RKO (cell line): ENCODE data around the gene ANO2.

Experiments used
- DNase-seq: peaks from one replicate; pipeline ENCODE4 v3.0.0-alpha.2; 2016; ENCODE audit warnings: low spot score

The ANO2 gene

GRCh38 chr12:5581019-5581418, 364.0 kb downstream of the ANO2 start:
- no peak for DNase-seq

GRCh38 chr12:5578775-5579174, 366.3 kb downstream of the ANO2 start:
- no peak for DNase-seq

GRCh38 chr12:5577741-5578140, 367.3 kb downstream of the ANO2 start:
- no peak for DNase-seq

GRCh38 chr12:5577211-5577612, 367.8 kb downstream of the ANO2 start:
- DNase-seq, result no peak

GRCh38 chr12:5575987-5576386, 369.1 kb downstream of the ANO2 start:
- no peak for DNase-seq

- DNase-seq, result no peak
Measured at GRCh38 chr12:5575232-5575631, 369.8 kb downstream of the ANO2 start.

- no peak for DNase-seq
Measured at GRCh38 chr12:5573390-5573789, 371.7 kb downstream of the ANO2 start.

- no peak for DNase-seq
Measured at GRCh38 chr12:5571115-5571514, 373.9 kb downstream of the ANO2 start.

GRCh38 chr12:5570416-5570815, 374.6 kb downstream of the ANO2 start:
- DNase-seq, result no peak

- DNase-seq, result no peak
Measured at GRCh38 chr12:5568325-5568981, 376.6 kb downstream of the ANO2 start.

GRCh38 chr12:5567016-5567725, 377.9 kb downstream of the ANO2 start:
- DNase-seq, result no peak

GRCh38 chr12:5565933-5566599, 379.0 kb downstream of the ANO2 start:
- no peak for DNase-seq

GRCh38 chr12:5562581-5562980, 382.5 kb downstream of the ANO2 start:
- no peak for DNase-seq

- DNase-seq, result no peak
Measured at GRCh38 chr12:5561846-5562245, 383.2 kb downstream of the ANO2 start.

- DNase-seq, result no peak
Measured at GRCh38 chr12:5561057-5561456, 384.0 kb downstream of the ANO2 start.

GRCh38 chr12:5560265-5560664, 384.8 kb downstream of the ANO2 start:
- no peak for DNase-seq

- no peak for DNase-seq
Measured at GRCh38 chr12:5557906-5558305, 387.2 kb downstream of the ANO2 start.

GRCh38 chr12:5556946-5557673, 387.9 kb downstream of the ANO2 start:
- DNase-seq, result no peak

- no peak for DNase-seq
Measured at GRCh38 chr12:5556033-5556614, 388.9 kb downstream of the ANO2 start.

GRCh38 chr12:5554711-5555110, 390.3 kb downstream of the ANO2 start:
- DNase-seq, result no peak

- DNase-seq, result no peak
Measured at GRCh38 chr12:5549011-5549410, 396.0 kb downstream of the ANO2 start.
